Stimulated activated naive CD8-positive, alpha-beta T cell treated with anti-CD3 and anti-CD28 coated beads, Interleukin-15, Interleukin-2, amounts not matched to agents 100 U/mL and 50 U/mL, for 24 hours (primary cell): ENCODE measurements around the gene ZNF213.
A peak's percentile ranks its signal among the peaks of the same experiment; 100 is the strongest.

Experiments used
- ATAC-seq: fragments of 150-1000 bp; cut with Tn5 transposase; one replicate; pipeline ENCODE4 v1.10.0; 2021
- DNase-seq: peaks from one replicate; pipeline ENCODE4 v3.0.0; 2021

ZNF213 gene

GRCh38 chr16:3134338-3135125 lies at the start of gene ZNF213:
TSS of gene ZNF213 (plus strand) at chr16:3135029. CDS start at chr16:3137281, 2,252 bp downstream.
- peak; percentile 95 for ATAC-seq
- DNase-seq = peak; percentile 90

GRCh38 chr16:3085868-3086595 lies 48.8 kb upstream of the ZNF213 start:
- ATAC-seq = no peak
- no peak for DNase-seq

- ATAC-seq (peak; percentile 66), DNase-seq (no peak)
These were observed 48.1 kb upstream of the ZNF213 start for GRCh38 chr16:3086596-3087242.

- ATAC-seq = no peak
- no peak for DNase-seq
These were observed 47.3 kb upstream of the ZNF213 start for GRCh38 chr16:3087243-3088235.

- no peak for ATAC-seq
- no peak for DNase-seq
These were observed 46.4 kb upstream of the ZNF213 start for GRCh38 chr16:3088450-3088849.

GRCh38 chr16:3088925-3089716 lies 45.7 kb upstream of the ZNF213 start:
- DNase-seq = no peak
- no peak for ATAC-seq

- no peak for DNase-seq
- no peak for ATAC-seq
These were observed 44.9 kb upstream of the ZNF213 start for GRCh38 chr16:3089717-3090592.

- ATAC-seq = no peak
These were observed 43.3 kb upstream of the ZNF213 start for GRCh38 chr16:3091551-3091950.

GRCh38 chr16:3092501-3092941 lies 42.3 kb upstream of the ZNF213 start:
- ATAC-seq (no peak), DNase-seq (no peak)

More at GRCh38 chr16:3091551-3091950, 43.3 kb upstream of the ZNF213 start:
- DNase-seq = no peak

GRCh38 chr16:3094289-3095027 lies 40.4 kb upstream of the ZNF213 start:
- peak; percentile 22 for ATAC-seq
- peak; percentile 60 for DNase-seq

- DNase-seq = peak; percentile 73
- peak; percentile 77 for ATAC-seq
These were observed 39.0 kb upstream of the ZNF213 start for GRCh38 chr16:3095869-3096268.

GRCh38 chr16:3096362-3096761 lies 38.5 kb upstream of the ZNF213 start:
- ATAC-seq = no peak
- DNase-seq = no peak

GRCh38 chr16:3097266-3097665 lies 37.6 kb upstream of the ZNF213 start:
- no peak for ATAC-seq
- DNase-seq = no peak

- DNase-seq = no peak
- no peak for ATAC-seq
These were observed 36.1 kb upstream of the ZNF213 start, which contains the start of gene ZSCAN10 for GRCh38 chr16:3098459-3099394. TSS of gene ZSCAN10 (minus strand) at chr16:3099294. CDS start at chr16:3092937, 6,357 bp downstream.

- no peak for ATAC-seq
- no peak for DNase-seq
These were observed 35.5 kb upstream of the ZNF213 start for GRCh38 chr16:3099395-3099731.

GRCh38 chr16:3099732-3100499 lies 34.9 kb upstream of the ZNF213 start:
- DNase-seq (peak; percentile 95), ATAC-seq (peak; percentile 90)
